Measurements from ENCODE around the gene MOXD1.

Gene MOXD1

GRCh38 chr6:132381381-132381780 lies 19.9 kb downstream of the MOXD1 start:
- Histone ChIP-seq H3K4me1 (ENCODE audit: control insufficient read depth in 1 of 2, insufficient read depth in 2 of 2, low read length in 2 of 2) (peaks cover 0 to 4% of the 10 kb centered on the region in 2 donors), H3K4me3 (ENCODE audit: low read depth in 1 of 2, low read length in 2 of 2) (no peak overlapping the region), H3K9me3 (ENCODE audit: control insufficient read depth in 1 of 2, low read length in 2 of 2) (no peaks in the 10 kb centered on the region), H3K36me3 (ENCODE audit: control insufficient read depth in 1 of 2, insufficient read depth in 2 of 2, low read length in 2 of 2) (no peaks in the 10 kb centered on the region), H3K27me3 (ENCODE audit: control insufficient read depth in 1 of 2, insufficient read depth in 2 of 2, low read length in 2 of 2) (no peaks in the 10 kb centered on the region), H3K9ac (ENCODE audit: low read depth in 1 of 2, low read length in 2 of 2) (no peak overlapping the region), H3K27ac (ENCODE audit: low read depth, low read length) (no peak overlapping the region)

GRCh38 chr6:132380358-132381029 lies 20.8 kb downstream of the MOXD1 start:
- Histone ChIP-seq H3K36me3 (ENCODE audit: control insufficient read depth in 1 of 2, insufficient read depth in 2 of 2, low read length in 2 of 2) (no peaks in the 10 kb centered on the region), H3K4me1 (ENCODE audit: control insufficient read depth in 1 of 2, insufficient read depth in 2 of 2, low read length in 2 of 2) (peaks cover 0 to 4% of the 10 kb centered on the region in 2 donors), H3K9ac (ENCODE audit: low read depth in 1 of 2, low read length in 2 of 2) (no peak overlapping the region), H3K27me3 (ENCODE audit: control insufficient read depth in 1 of 2, insufficient read depth in 2 of 2, low read length in 2 of 2) (no peaks in the 10 kb centered on the region), H3K9me3 (ENCODE audit: control insufficient read depth in 1 of 2, low read length in 2 of 2) (no peaks in the 10 kb centered on the region), H3K4me3 (ENCODE audit: low read depth in 1 of 2, low read length in 2 of 2) (no peak overlapping the region), H3K27ac (ENCODE audit: low read depth, low read length) (no peak overlapping the region)

- Histone ChIP-seq H3K4me3 (ENCODE audit: low read depth in 1 of 2, low read length in 2 of 2) (no peak overlapping the region), H3K9me3 (ENCODE audit: control insufficient read depth in 1 of 2, low read length in 2 of 2) (no peaks in the 10 kb centered on the region), H3K27ac (ENCODE audit: low read depth, low read length) (no peak overlapping the region), H3K4me1 (ENCODE audit: control insufficient read depth in 1 of 2, insufficient read depth in 2 of 2, low read length in 2 of 2) (no peaks in the 10 kb centered on the region), H3K9ac (ENCODE audit: low read depth in 1 of 2, low read length in 2 of 2) (no peak overlapping the region), H3K36me3 (ENCODE audit: control insufficient read depth in 1 of 2, insufficient read depth in 2 of 2, low read length in 2 of 2) (no peaks in the 10 kb centered on the region), H3K27me3 (ENCODE audit: control insufficient read depth in 1 of 2, insufficient read depth in 2 of 2, low read length in 2 of 2) (no peaks in the 10 kb centered on the region)
Measured at GRCh38 chr6:132369526-132369925, 31.7 kb downstream of the MOXD1 start.

GRCh38 chr6:132368916-132369481 lies 32.3 kb downstream of the MOXD1 start:
- H3K4me3 ChIP-seq (ENCODE audit: low read depth in 1 of 2, low read length in 2 of 2): no peak overlapping the region
- H3K27me3 ChIP-seq (ENCODE audit: control insufficient read depth in 1 of 2, insufficient read depth in 2 of 2, low read length in 2 of 2): no peaks in the 10 kb centered on the region
- H3K27ac ChIP-seq (ENCODE audit: low read depth, low read length): no peak overlapping the region
- H3K36me3 ChIP-seq (ENCODE audit: control insufficient read depth in 1 of 2, insufficient read depth in 2 of 2, low read length in 2 of 2): no peaks in the 10 kb centered on the region
- H3K9me3 ChIP-seq (ENCODE audit: control insufficient read depth in 1 of 2, low read length in 2 of 2): no peaks in the 10 kb centered on the region
- no peak overlapping the region for H3K9ac ChIP-seq (ENCODE audit: low read depth in 1 of 2, low read length in 2 of 2)
- H3K4me1 ChIP-seq (ENCODE audit: control insufficient read depth in 1 of 2, insufficient read depth in 2 of 2, low read length in 2 of 2): no peaks in the 10 kb centered on the region

- Histone ChIP-seq H3K9me3 (ENCODE audit: control insufficient read depth in 1 of 2, low read length in 2 of 2) (no peaks in the 10 kb centered on the region), H3K27me3 (ENCODE audit: control insufficient read depth in 1 of 2, insufficient read depth in 2 of 2, low read length in 2 of 2) (no peaks in the 10 kb centered on the region), H3K36me3 (ENCODE audit: control insufficient read depth in 1 of 2, insufficient read depth in 2 of 2, low read length in 2 of 2) (no peaks in the 10 kb centered on the region), H3K4me1 (ENCODE audit: control insufficient read depth in 1 of 2, insufficient read depth in 2 of 2, low read length in 2 of 2) (no peaks in the 10 kb centered on the region), H3K27ac (ENCODE audit: low read depth, low read length) (no peak overlapping the region), H3K9ac (ENCODE audit: low read depth in 1 of 2, low read length in 2 of 2) (no peak overlapping the region), H3K4me3 (ENCODE audit: low read depth in 1 of 2, low read length in 2 of 2) (no peak overlapping the region)
Measured at GRCh38 chr6:132365281-132365907, 35.9 kb downstream of the MOXD1 start.

GRCh38 chr6:132364306-132365074 lies 36.8 kb downstream of the MOXD1 start:
- Histone ChIP-seq H3K4me1 (ENCODE audit: control insufficient read depth in 1 of 2, insufficient read depth in 2 of 2, low read length in 2 of 2) (no peaks in the 10 kb centered on the region), H3K9ac (ENCODE audit: low read depth in 1 of 2, low read length in 2 of 2) (no peak overlapping the region), H3K36me3 (ENCODE audit: control insufficient read depth in 1 of 2, insufficient read depth in 2 of 2, low read length in 2 of 2) (no peaks in the 10 kb centered on the region), H3K4me3 (ENCODE audit: low read depth in 1 of 2, low read length in 2 of 2) (no peak overlapping the region), H3K27me3 (ENCODE audit: control insufficient read depth in 1 of 2, insufficient read depth in 2 of 2, low read length in 2 of 2) (no peaks in the 10 kb centered on the region), H3K27ac (ENCODE audit: low read depth, low read length) (no peak overlapping the region), H3K9me3 (ENCODE audit: control insufficient read depth in 1 of 2, low read length in 2 of 2) (no peaks in the 10 kb centered on the region)

GRCh38 chr6:132362442-132363185 lies 38.7 kb downstream of the MOXD1 start:
- Histone ChIP-seq H3K27ac (ENCODE audit: low read depth, low read length) (no peak overlapping the region), H3K9me3 (ENCODE audit: control insufficient read depth in 1 of 2, low read length in 2 of 2) (no peaks in the 10 kb centered on the region), H3K4me1 (ENCODE audit: control insufficient read depth in 1 of 2, insufficient read depth in 2 of 2, low read length in 2 of 2) (no peaks in the 10 kb centered on the region), H3K27me3 (ENCODE audit: control insufficient read depth in 1 of 2, insufficient read depth in 2 of 2, low read length in 2 of 2) (no peaks in the 10 kb centered on the region), H3K9ac (ENCODE audit: low read depth in 1 of 2, low read length in 2 of 2) (no peak overlapping the region), H3K36me3 (ENCODE audit: control insufficient read depth in 1 of 2, insufficient read depth in 2 of 2, low read length in 2 of 2) (no peaks in the 10 kb centered on the region), H3K4me3 (ENCODE audit: low read depth in 1 of 2, low read length in 2 of 2) (no peak overlapping the region)

- Histone ChIP-seq H3K4me1 (ENCODE audit: control insufficient read depth in 1 of 2, insufficient read depth in 2 of 2, low read length in 2 of 2) (no peaks in the 10 kb centered on the region), H3K9ac (ENCODE audit: low read depth in 1 of 2, low read length in 2 of 2) (no peak overlapping the region), H3K27me3 (ENCODE audit: control insufficient read depth in 1 of 2, insufficient read depth in 2 of 2, low read length in 2 of 2) (no peaks in the 10 kb centered on the region), H3K4me3 (ENCODE audit: low read depth in 1 of 2, low read length in 2 of 2) (no peak overlapping the region), H3K9me3 (ENCODE audit: control insufficient read depth in 1 of 2, low read length in 2 of 2) (no peaks in the 10 kb centered on the region), H3K36me3 (ENCODE audit: control insufficient read depth in 1 of 2, insufficient read depth in 2 of 2, low read length in 2 of 2) (no peaks in the 10 kb centered on the region), H3K27ac (ENCODE audit: low read depth, low read length) (no peak overlapping the region)
Measured at GRCh38 chr6:132361101-132361500, 40.2 kb downstream of the MOXD1 start.

GRCh38 chr6:132359886-132360285 lies 41.4 kb downstream of the MOXD1 start:
- no peaks in the 10 kb centered on the region for H3K4me1 ChIP-seq (ENCODE audit: control insufficient read depth in 1 of 2, insufficient read depth in 2 of 2, low read length in 2 of 2)
- no peaks in the 10 kb centered on the region for H3K9me3 ChIP-seq (ENCODE audit: control insufficient read depth in 1 of 2, low read length in 2 of 2)
- H3K4me3 ChIP-seq (ENCODE audit: low read depth in 1 of 2, low read length in 2 of 2): no peak overlapping the region
- no peak overlapping the region for H3K27ac ChIP-seq (ENCODE audit: low read depth, low read length)
- no peaks in the 10 kb centered on the region for H3K36me3 ChIP-seq (ENCODE audit: control insufficient read depth in 1 of 2, insufficient read depth in 2 of 2, low read length in 2 of 2)
- no peaks in the 10 kb centered on the region for H3K27me3 ChIP-seq (ENCODE audit: control insufficient read depth in 1 of 2, insufficient read depth in 2 of 2, low read length in 2 of 2)
- H3K9ac ChIP-seq (ENCODE audit: low read depth in 1 of 2, low read length in 2 of 2): no peak overlapping the region

All from duodenal mucosa (tissue), 2 donors.